Smooth muscle cell (in vitro differentiated cells): ENCODE results near the gene GNAI1. TPM values are rescaled to one million over a fixed set of nuclear protein-coding genes. Genes with fewer than 3 reads are reported as not detected.
A peak's percentile ranks its signal among the peaks of the same experiment; 100 is the strongest.

ENCODE experiments used
- DNase-seq: peaks from one replicate; lab custom pipeline; 2025; ENCODE audit not compliant: unreplicated experiment; lab: John Stamatoyannopoulos, UW
- H2AFZ ChIP-seq: fragments of 200-600 bp; sonication (generic); 2 replicates; pipeline ENCODE4 v1.6.0; 2016; ENCODE audit warnings: antibody characterized with exemption, low read depth, mild to moderate bottlenecking
- H3F3A ChIP-seq: fragments of 200-600 bp; sonication (generic); 2 replicates; pipeline ENCODE4 v1.6.0; 2017; ENCODE audit warnings: antibody characterized with exemption, low read depth
- H3K27ac ChIP-seq: fragments of 200-600 bp; sonication (generic); 2 replicates; pipeline ENCODE4 v1.5.1; 2016; ENCODE audit warnings: low read depth, mild to moderate bottlenecking
- H3K27me3 ChIP-seq: fragments of 200-600 bp; sonication (generic); 2 replicates; pipeline ENCODE4 v1.6.1; 2016; ENCODE audit warnings: low read depth, mild to moderate bottlenecking
- H3K36me3 ChIP-seq: fragments of 200-600 bp; sonication (generic); 2 replicates; pipeline ENCODE4 v1.5.1; 2016; ENCODE audit warnings: low read depth
- H3K4me1 ChIP-seq: fragments of 200-600 bp; sonication (generic); 2 replicates; pipeline ENCODE4 v1.5.1; 2016; ENCODE audit warnings: low read depth
- H3K4me2 ChIP-seq: fragments of 200-600 bp; sonication (generic); 2 replicates; pipeline ENCODE4 v1.6.0; 2016; ENCODE audit warnings: mild to moderate bottlenecking
- H3K4me3 ChIP-seq: fragments of 200-600 bp; sonication (generic); 2 replicates; pipeline ENCODE4 v1.5.1; 2016; ENCODE audit warnings: mild to moderate bottlenecking
- H3K79me2 ChIP-seq: fragments of 200-600 bp; sonication (generic); 2 replicates; pipeline ENCODE4 v1.6.0; 2016; ENCODE audit warnings: low read depth, mild to moderate bottlenecking
- H3K9ac ChIP-seq: fragments of 200-600 bp; sonication (generic); 2 replicates; pipeline ENCODE4 v1.6.0; 2016; ENCODE audit warnings: low read depth
- H3K9me3 ChIP-seq: fragments of 200-600 bp; sonication (generic); replicated peaks from 2 replicates; pipeline ENCODE4 v1.5.1; 2016; ENCODE audit warnings: low read depth
- H4K20me1 ChIP-seq: fragments of 200-600 bp; sonication (generic); 2 replicates; pipeline ENCODE4 v1.6.0; 2016; ENCODE audit warnings: low read depth
- WGBS: methylation state at CpG from one replicate; pipeline ENCODE4 v1.1.7; 2016; ENCODE audit warnings: low lambda C conversion rate; 5-methylcytosine and 5-hydroxymethylcytosine counted together
- polyA plus RNA-seq: library from polyadenylated mRNA; unstranded; fragments of >200 nt; fragmentation: Nextera tagmentation; extraction: Ambion mirVana; gene quantifications from 2 replicates; pipeline ENCODE4 v1.2.1, GENCODE V29; 2016
- total RNA-seq: library from RNA; depleted of rRNA; stranded (reverse); fragments of >200 nt; gene quantifications from 2 replicates; pipeline ENCODE4 v1.2.3, GENCODE V29; 2014
- TF ChIP-seq, protein P1 (sequence below): fragments of 200-600 bp; sonication (generic); IDR thresholded peaks from 2 replicates; pipeline ENCODE4 v1.5.1; 2017; ENCODE audit warnings: borderline replicate concordance, mild to moderate bottlenecking, antibody characterized with exemption; ENCODE audit not compliant: insufficient read depth, poor library complexity, severe bottlenecking

The GNAI1 gene
- total and polyA plus RNA-seq, 2 experiments from 2014 or later: 204 to 223 TPM

DNA sequence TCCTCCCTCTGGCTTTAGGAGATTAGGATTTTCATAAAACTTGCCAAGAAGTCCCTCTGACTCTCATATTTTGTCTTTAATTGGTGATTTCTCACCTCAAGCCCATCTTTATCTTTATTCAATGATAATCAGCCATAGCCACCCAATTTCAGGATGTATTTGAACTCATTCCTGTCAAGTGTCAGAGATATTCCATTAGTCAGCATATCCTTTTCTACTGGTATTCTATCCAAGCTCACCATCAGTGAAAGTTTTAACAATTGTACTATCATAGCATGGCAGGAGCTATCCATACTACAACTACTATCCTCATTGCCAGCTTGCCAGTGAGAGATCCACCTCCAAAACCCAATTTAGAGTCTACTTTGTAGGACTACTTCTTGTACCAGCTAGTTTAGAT lies 114.6 kb downstream of the GNAI1 start:
- Histone ChIP-seq H3K9ac (no peak overlapping the region), H2AFZ (peak overlapping the region; percentile 36), H3K4me1 (peaks cover 6% of the 10 kb centered on the region), H3K4me2 (no peak overlapping the region), H3K27ac (no peak overlapping the region), H4K20me1 (no peaks in the 10 kb centered on the region), H3K4me3 (no peak overlapping the region), H3K27me3 (no peaks in the 10 kb centered on the region), H3K79me2 (no peaks in the 10 kb centered on the region), H3K9me3 (no peaks in the 10 kb centered on the region), H3K36me3 (no peaks in the 10 kb centered on the region), H3F3A (no peaks in the 10 kb centered on the region)
- DNase-seq: no peak
- TF ChIP-seq, protein P1, sequence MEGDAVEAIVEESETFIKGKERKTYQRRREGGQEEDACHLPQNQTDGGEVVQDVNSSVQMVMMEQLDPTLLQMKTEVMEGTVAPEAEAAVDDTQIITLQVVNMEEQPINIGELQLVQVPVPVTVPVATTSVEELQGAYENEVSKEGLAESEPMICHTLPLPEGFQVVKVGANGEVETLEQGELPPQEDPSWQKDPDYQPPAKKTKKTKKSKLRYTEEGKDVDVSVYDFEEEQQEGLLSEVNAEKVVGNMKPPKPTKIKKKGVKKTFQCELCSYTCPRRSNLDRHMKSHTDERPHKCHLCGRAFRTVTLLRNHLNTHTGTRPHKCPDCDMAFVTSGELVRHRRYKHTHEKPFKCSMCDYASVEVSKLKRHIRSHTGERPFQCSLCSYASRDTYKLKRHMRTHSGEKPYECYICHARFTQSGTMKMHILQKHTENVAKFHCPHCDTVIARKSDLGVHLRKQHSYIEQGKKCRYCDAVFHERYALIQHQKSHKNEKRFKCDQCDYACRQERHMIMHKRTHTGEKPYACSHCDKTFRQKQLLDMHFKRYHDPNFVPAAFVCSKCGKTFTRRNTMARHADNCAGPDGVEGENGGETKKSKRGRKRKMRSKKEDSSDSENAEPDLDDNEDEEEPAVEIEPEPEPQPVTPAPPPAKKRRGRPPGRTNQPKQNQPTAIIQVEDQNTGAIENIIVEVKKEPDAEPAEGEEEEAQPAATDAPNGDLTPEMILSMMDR: no peak

DNA sequence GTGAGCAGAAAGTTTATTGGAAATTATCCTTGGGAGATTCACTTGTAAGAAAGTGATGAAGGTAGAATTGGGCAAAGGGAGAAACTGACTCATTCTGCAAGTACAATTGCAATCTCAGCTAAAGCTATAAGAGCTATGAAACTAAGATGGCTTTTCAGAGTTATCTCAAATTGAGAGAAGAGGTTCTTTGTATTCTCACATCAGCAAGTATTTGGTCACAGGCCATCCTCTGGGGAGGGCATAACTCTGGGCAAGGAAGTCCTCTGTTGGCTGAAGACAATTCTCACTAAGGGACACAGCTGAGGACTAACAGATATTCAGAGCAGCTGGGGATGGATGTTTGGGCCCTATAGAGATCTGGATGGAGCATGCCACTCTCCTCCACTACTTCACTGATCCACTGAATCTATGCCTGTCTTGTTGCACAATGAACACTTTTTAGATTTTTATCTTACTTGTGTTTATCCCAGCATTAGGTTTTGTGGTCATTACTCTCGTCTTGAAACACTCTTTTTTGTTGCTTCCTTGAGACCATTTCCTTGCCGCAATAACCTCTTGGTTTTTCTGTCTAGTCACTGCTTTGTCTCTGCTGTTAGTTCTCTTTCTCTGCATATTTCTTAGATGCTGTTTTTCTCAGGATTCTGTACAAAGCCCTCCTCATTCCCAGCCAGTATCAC lies 115.1 kb downstream of the GNAI1 start:
- no peaks in the 10 kb centered on the region for H3F3A ChIP-seq
- no peaks in the 10 kb centered on the region for H3K27me3 ChIP-seq
- TF ChIP-seq, protein P1: no peak
- no peak for DNase-seq
- H3K36me3 ChIP-seq: no peaks in the 10 kb centered on the region
- H3K79me2 ChIP-seq: no peaks in the 10 kb centered on the region
- H3K9ac ChIP-seq: no peak overlapping the region
- no peaks in the 10 kb centered on the region for H3K9me3 ChIP-seq
- peak overlapping the region; percentile 47 for H3K4me2 ChIP-seq
- H3K4me1 ChIP-seq: no peaks in the 10 kb centered on the region
- no peaks in the 10 kb centered on the region for H4K20me1 ChIP-seq
- WGBS: 9% methylated on average over 2 of the region's 2 CpGs
- no peak overlapping the region for H3K4me3 ChIP-seq
- H3K27ac ChIP-seq: no peak overlapping the region
- peak overlapping the region; percentile 36 for H2AFZ ChIP-seq

DNA sequence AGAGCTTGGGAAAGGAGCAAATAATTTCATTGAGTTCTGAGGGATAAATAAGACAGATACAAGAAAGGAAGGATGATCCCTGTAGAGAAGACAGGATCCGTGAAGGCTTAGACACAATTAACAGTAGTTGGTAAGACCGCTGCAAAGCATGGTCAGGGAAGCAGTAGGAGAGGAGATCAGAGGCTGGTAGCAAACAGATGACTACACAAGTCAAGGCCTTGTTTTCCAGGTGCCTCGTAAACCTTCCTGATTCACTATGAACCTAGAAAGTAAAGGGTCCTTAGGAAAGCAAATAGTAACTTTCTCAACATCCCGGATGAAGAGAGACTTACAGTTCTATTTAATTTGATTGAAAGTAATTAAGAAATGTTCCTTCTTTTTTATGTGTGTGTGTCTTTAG lies 118.6 kb downstream of the GNAI1 start:
- H3K27me3 ChIP-seq: no peaks in the 10 kb centered on the region
- no peaks in the 10 kb centered on the region for H3K36me3 ChIP-seq
- H3K4me3 ChIP-seq: no peak overlapping the region
- 90% methylated on average over 4 of the region's 4 CpGs for WGBS
- H3K4me1 ChIP-seq: no peaks in the 10 kb centered on the region
- no peaks in the 10 kb centered on the region for H3K9me3 ChIP-seq
- no peak overlapping the region for H2AFZ ChIP-seq
- no peak overlapping the region for H3K27ac ChIP-seq
- no peak for DNase-seq
- no peaks in the 10 kb centered on the region for H3K79me2 ChIP-seq
- no peaks in the 10 kb centered on the region for H3F3A ChIP-seq
- TF ChIP-seq, protein P1: no peak
- H3K9ac ChIP-seq: no peak overlapping the region
- no peaks in the 10 kb centered on the region for H4K20me1 ChIP-seq
- H3K4me2 ChIP-seq: no peak overlapping the region

DNA sequence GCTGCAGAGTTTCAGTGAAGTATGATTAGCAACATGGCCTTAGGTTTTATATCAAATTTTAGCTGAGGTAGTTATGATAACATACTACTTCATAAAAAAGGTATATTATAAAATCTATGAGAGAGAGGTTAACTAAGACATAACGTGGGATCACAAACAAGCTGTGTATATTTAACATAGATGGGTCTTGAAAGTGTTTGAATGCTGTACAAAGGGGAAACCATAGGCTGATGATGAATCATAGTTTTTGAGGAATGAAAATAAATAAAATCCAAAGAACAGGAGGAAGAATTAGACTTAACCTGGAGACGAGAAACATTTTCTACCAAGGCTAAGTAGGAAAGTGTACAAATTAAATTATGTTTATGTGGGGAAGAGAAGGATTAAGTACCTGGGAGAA lies 119.0 kb downstream of the GNAI1 start:
- Histone ChIP-seq H3K4me1 (no peaks in the 10 kb centered on the region), H3K79me2 (no peaks in the 10 kb centered on the region), H4K20me1 (no peaks in the 10 kb centered on the region), H3K4me3 (no peak overlapping the region), H2AFZ (no peak overlapping the region), H3K9ac (no peak overlapping the region), H3K27ac (no peak overlapping the region), H3F3A (no peaks in the 10 kb centered on the region), H3K9me3 (no peaks in the 10 kb centered on the region), H3K27me3 (no peaks in the 10 kb centered on the region), H3K36me3 (no peaks in the 10 kb centered on the region), H3K4me2 (no peak overlapping the region)
- no peak for DNase-seq
- TF ChIP-seq, protein P1: no peak
- WGBS: 76% methylated on average over 2 of the region's 2 CpGs
